ENCODE data around the gene MAFF. TPM values are rescaled to one million over a fixed set of nuclear protein-coding genes. Genes with fewer than 3 reads are reported as not detected.
A peak's percentile ranks its signal among the peaks of the same experiment; 100 is the strongest.

MAFF gene
- total and polyA plus RNA-seq, 3 donors from 2014 or later = 3.2 to 5.8 (median 3.7) TPM

DNA sequence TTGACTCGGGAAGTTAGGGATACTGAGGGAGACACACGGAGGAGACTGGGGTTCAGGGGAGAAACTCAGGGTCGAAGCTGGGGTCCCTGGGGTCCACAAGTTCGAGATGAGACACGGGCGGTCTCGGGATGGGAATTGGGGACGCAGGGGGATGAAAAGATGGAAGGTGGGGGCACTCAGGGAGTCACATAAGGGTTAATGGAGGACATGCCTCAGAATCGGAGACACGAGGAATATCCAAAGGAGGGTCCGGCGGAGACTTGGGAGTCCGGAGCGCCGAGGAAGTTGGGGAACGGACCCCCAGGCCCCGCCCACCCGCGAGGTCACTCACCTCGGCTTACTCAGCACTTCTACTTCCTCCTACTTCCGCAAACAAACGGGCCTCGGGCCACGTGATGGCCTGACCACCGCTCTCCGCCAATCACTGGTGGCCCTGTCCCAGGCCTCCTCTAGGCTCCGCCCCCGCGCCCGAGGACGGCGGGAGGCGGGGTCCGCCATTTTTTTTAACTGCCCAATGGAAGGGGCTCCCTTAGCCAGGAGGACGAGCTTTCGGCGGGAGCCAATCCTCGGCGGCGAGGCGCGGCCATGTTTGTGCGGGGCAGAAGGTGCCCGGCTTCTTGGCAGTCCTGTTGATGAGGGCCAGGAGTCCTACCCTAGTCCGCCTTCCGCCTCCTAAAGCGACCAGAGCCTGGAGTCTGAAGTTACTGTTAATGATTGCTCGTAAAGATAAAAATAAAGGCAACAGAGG lies 20.2 kb upstream of the MAFF start, which contains the start of gene PLA2G6:
TSS of gene PLA2G6 (minus strand) at position 378 of the 748 bp plus-strand sequence. CDS start 12,404 bp downstream, outside the sequence.
- 0% methylated on average over 33 to 48 of the region's 48 CpGs for WGBS, 2 donors
- peak; percentile 15 for TF ChIP-seq POLR2A (IDR thresholded peaks at IDR 0.05)
- TF ChIP-seq, protein P1, sequence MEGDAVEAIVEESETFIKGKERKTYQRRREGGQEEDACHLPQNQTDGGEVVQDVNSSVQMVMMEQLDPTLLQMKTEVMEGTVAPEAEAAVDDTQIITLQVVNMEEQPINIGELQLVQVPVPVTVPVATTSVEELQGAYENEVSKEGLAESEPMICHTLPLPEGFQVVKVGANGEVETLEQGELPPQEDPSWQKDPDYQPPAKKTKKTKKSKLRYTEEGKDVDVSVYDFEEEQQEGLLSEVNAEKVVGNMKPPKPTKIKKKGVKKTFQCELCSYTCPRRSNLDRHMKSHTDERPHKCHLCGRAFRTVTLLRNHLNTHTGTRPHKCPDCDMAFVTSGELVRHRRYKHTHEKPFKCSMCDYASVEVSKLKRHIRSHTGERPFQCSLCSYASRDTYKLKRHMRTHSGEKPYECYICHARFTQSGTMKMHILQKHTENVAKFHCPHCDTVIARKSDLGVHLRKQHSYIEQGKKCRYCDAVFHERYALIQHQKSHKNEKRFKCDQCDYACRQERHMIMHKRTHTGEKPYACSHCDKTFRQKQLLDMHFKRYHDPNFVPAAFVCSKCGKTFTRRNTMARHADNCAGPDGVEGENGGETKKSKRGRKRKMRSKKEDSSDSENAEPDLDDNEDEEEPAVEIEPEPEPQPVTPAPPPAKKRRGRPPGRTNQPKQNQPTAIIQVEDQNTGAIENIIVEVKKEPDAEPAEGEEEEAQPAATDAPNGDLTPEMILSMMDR (IDR thresholded peaks at IDR 0.05) = no peak
- no peaks in the 10 kb centered on the region for H3K9me3 ChIP-seq
- H3K36me3 ChIP-seq (ENCODE audit: low read depth, missing control alignments) = no peaks in the 10 kb centered on the region
- intact Hi-C loops (cut with DNase I; ENCODE audit: low total_unique reads) = no loop called here
- H3K27me3 ChIP-seq = no peaks in the 10 kb centered on the region
- H3K4me1 ChIP-seq = peaks cover 22% of the 10 kb centered on the region
- DNase-seq = peak; percentile 99
- H3K27ac ChIP-seq = peak within 1 kb of the TSS; percentile 95 to 98
- peak within 1 kb of the TSS; percentile 61 to 63 for H3K4me3 ChIP-seq

DNA sequence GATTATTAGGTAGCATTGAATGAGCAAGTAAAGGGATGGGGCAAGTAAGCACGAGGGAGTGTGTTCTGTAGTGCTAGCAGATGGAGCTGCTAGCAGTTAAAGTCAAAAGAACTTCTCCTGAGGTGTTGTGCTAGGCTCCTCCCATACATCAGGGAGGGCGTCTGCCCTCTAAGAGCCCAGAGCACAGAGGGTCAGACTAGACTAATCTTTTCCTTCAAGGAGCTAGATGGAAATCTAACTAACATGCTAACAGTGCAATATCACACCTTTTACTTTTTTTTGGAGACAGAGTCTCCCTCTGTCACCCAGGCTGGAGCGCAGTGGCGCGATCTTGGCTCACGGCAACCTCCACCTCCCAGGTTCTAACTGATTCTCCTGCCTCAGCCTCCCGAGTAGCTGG lies 17.0 kb upstream of the MAFF start:
- H3K27me3 ChIP-seq = no peaks in the 10 kb centered on the region
- no peaks in the 10 kb centered on the region for H3K36me3 ChIP-seq (ENCODE audit: low read depth, missing control alignments)
- no peak overlapping the region for H3K4me3 ChIP-seq
- WGBS, 2 donors = 75 to 78% methylated on average over 7 of the region's 7 CpGs
- DNase-seq = no peak
- H3K4me1 ChIP-seq = peaks cover 10% of the 10 kb centered on the region
- H3K9me3 ChIP-seq = no peaks in the 10 kb centered on the region
- intact Hi-C loops (cut with DNase I; ENCODE audit: low total_unique reads) = no loop called here
- TF ChIP-seq POLR2A (IDR thresholded peaks at IDR 0.05) = no peak
- TF ChIP-seq, protein P1 (IDR thresholded peaks at IDR 0.05) = no peak
- H3K27ac ChIP-seq = no peak overlapping the region

DNA sequence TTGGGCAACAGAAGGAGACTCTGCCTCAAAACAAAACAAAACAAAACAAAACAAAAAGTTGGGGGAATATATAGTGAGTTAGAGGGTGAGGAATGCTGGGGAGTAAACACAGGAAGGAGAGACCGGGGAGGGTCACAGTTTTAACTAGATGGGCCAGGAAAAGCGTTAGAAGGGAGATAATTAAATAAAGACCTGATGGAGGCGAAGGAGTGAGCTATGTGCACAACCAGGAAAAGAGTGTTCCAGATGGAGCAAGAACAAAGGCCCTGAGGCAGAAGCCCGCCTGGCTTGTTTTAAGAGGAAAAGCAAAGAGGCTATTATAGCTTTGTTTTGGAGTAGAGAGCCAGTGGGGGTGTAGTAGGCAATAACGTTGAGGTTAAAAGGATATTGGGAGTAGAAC lies 15.4 kb upstream of the MAFF start:
- H3K27ac ChIP-seq = no peak overlapping the region
- WGBS, 2 donors = 62 to 74% methylated on average over 5 of the region's 5 CpGs

DNA sequence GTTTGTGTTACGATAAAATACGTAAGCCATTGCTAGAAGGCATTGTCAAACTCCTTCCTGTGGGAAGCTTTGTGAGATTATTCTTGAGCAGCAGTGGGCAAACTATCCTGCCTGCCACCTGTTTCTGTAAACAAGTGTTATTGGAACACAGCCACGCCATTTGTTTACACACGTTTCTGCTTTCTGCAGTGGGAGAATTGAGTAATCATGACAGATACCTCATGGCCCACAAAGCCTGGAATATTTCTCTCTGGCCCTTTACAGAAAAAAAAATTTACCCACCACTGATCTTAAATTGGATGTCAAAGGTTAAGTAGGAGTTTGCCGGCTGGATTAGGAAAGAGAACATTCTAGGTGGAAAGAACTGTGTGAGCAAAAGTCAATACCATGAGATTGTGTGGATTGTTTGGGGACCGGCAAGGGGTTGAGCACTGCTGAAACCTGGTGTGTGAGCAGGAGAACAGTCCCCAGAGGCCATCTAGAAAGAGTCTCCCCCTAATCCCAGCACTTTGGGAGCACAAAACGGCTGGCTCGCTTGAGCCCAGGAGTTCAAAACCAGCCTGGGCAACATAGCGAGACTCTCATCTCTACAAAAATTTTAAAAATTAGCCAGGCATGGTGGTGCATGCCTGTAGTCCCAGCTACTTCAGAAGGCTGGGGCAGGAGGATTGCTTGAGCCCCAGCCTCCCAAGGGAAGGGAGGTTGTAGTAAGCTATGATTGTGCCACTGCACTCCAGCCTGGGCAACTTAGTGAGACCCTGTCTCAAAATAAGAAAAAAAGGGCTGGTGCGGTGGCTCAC lies 14.2 kb upstream of the MAFF start:
- Histone ChIP-seq H3K36me3 (ENCODE audit: low read depth, missing control alignments) (no peaks in the 10 kb centered on the region), H3K4me3 (no peak overlapping the region), H3K9me3 (no peaks in the 10 kb centered on the region), H3K27ac (no peak overlapping the region), H3K27me3 (no peaks in the 10 kb centered on the region), H3K4me1 (no peaks in the 10 kb centered on the region)
- DNase-seq = no peak
- TF ChIP-seq POLR2A (IDR thresholded peaks at IDR 0.05) = no peak
- TF ChIP-seq, protein P1 (IDR thresholded peaks at IDR 0.05) = no peak
- intact Hi-C loops (cut with DNase I; ENCODE audit: low total_unique reads) = no loop called here
- WGBS, 2 donors = 73 to 83% methylated on average over 9 to 10 of the region's 10 CpGs

More for the DNA sequence above, 15.4 kb upstream of the MAFF start:
- Histone ChIP-seq H3K4me1 (no peaks in the 10 kb centered on the region), H3K4me3 (no peak overlapping the region), H3K36me3 (ENCODE audit: low read depth, missing control alignments) (no peaks in the 10 kb centered on the region), H3K27me3 (no peaks in the 10 kb centered on the region), H3K9me3 (no peaks in the 10 kb centered on the region)
- DNase-seq = no peak
- intact Hi-C loops (cut with DNase I; ENCODE audit: low total_unique reads) = no loop called here
- TF ChIP-seq POLR2A (IDR thresholded peaks at IDR 0.05) = no peak
- TF ChIP-seq, protein P1 (IDR thresholded peaks at IDR 0.05) = no peak
